SK-N-SH (cell line): ENCODE measurements around the gene ST6GALNAC3.

Source experiments
- CHD2 ChIP-seq: fragments of 150-350 bp; IDR thresholded peaks from 2 replicates; pipeline ENCODE4 v1.6.1; 2018; ENCODE audit warnings: low read length; ENCODE audit not compliant: partially characterized antibody
- CTCF ChIP-seq: fragments of 200-600 bp; sonication (generic); IDR thresholded peaks from 2 replicates; pipeline ENCODE4 v1.6.1; 2017; ENCODE audit warnings: antibody characterized with exemption, mild to moderate bottlenecking, moderate library complexity
- FOXM1 ChIP-seq: IDR thresholded peaks from 2 replicates; pipeline ENCODE4 v1.4.0; 2012; ENCODE audit warnings: low read depth, mild to moderate bottlenecking
- IRF3 ChIP-seq: fragments of 150-350 bp; IDR thresholded peaks from 2 replicates; pipeline ENCODE4 v1.6.1; 2016; ENCODE audit warnings: mild to moderate bottlenecking, low read depth, low read length
- MAX ChIP-seq: IDR thresholded peaks from 2 replicates; pipeline ENCODE4 v1.4.0; 2012; ENCODE audit warnings: low read depth
- NRF1 ChIP-seq: IDR thresholded peaks from 2 replicates; pipeline ENCODE4 v1.6.1; 2012; ENCODE audit warnings: low read depth, mild to moderate bottlenecking, low read length
- POLR2AphosphoS5 ChIP-seq: IDR thresholded peaks from 2 replicates; pipeline ENCODE4 v1.6.1; 2012; ENCODE audit warnings: low read depth, low read length
- RCOR1 ChIP-seq: fragments of 150-350 bp; IDR thresholded peaks from 2 replicates; pipeline ENCODE4 v1.6.1; 2017; ENCODE audit warnings: antibody characterized with exemption, low read length
- REST ChIP-seq: IDR thresholded peaks from 2 replicates; pipeline ENCODE4 v1.6.1; 2012; ENCODE audit warnings: mild to moderate bottlenecking, low read depth, low read length, moderate library complexity
- SIN3A ChIP-seq: IDR thresholded peaks from 2 replicates; pipeline ENCODE4 v1.6.1; 2012; ENCODE audit warnings: low read depth, mild to moderate bottlenecking, low read length, moderate library complexity, borderline replicate concordance
- TAF1 ChIP-seq: IDR thresholded peaks from 2 replicates; pipeline ENCODE4 v1.6.1; 2012; ENCODE audit warnings: low read depth, mild to moderate bottlenecking, low read length, moderate library complexity, borderline replicate concordance
- TCF12 ChIP-seq: IDR thresholded peaks from 2 replicates; pipeline ENCODE4 v1.4.0; 2012
- USF2 ChIP-seq: fragments of 150-350 bp; IDR thresholded peaks from 2 replicates; pipeline ENCODE4 v1.6.1; 2017; ENCODE audit warnings: antibody characterized with exemption, low read length, low read depth, borderline replicate concordance

GRCh38 chr1:76232666-76233065 is 158.1 kb downstream of the ST6GALNAC3 start:
- TF ChIP-seq IRF3, result no peak
- TF ChIP-seq CTCF, result no peak
- no peak for TF ChIP-seq TAF1
- no peak for TF ChIP-seq TCF12
- TF ChIP-seq CHD2, result no peak
- no peak for TF ChIP-seq FOXM1
- no peak for TF ChIP-seq MAX
- no peak for TF ChIP-seq NRF1
- TF ChIP-seq RCOR1, result no peak
- TF ChIP-seq POLR2AphosphoS5, result no peak
- TF ChIP-seq USF2, result no peak
- TF ChIP-seq REST, result no peak
- TF ChIP-seq SIN3A, result no peak
